CD4-positive, alpha-beta T cell (primary cell): ENCODE results near the gene C19orf25. TPM values are rescaled to one million over a fixed set of nuclear protein-coding genes. Genes with fewer than 3 reads are reported as not detected.
A peak's percentile ranks its signal among the peaks of the same experiment; 100 is the strongest.

Experiments used
- ATAC-seq: fragments of 200-7000 bp; cut with Tn5 transposase; one replicate; pipeline ENCODE4 v1.10.0; 2022; ENCODE audit warnings: mild to moderate bottlenecking; ENCODE audit not compliant: poor library complexity
- CTCF ChIA-PET: fragments of 350-600 bp; sonication (Branson Sonifier 250); formaldehyde crosslinking; loops from one replicate; lab custom pipeline; 2021; ENCODE audit warnings: antibody characterized with exemption, inconsistent platforms; lab: Charles Lee
- POLR2A ChIA-PET: fragments of 350-600 bp; sonication (Branson Sonifier 250); formaldehyde crosslinking; loops from one replicate; lab custom pipeline; 2021; ENCODE audit warnings: antibody characterized with exemption, inconsistent platforms; lab: Charles Lee
- DNase-seq, 14 experiments: peaks; one replicate each; pipeline ENCODE4 v3.0.0-alpha.2; 2013 to 2020; ENCODE audit warnings: mixed read lengths in 2 of 14
- H3K27ac ChIP-seq, 2 donors: one replicate each; pipeline versions ENCODE4 v1.5.1 to v1.7.0; 2013; ENCODE audit warnings: low read length in 2 of 2, low read depth in 1 of 2, mild to moderate bottlenecking in 1 of 2
- H3K27me3 ChIP-seq, 2 experiments: 1 replicate in 1 of 2; 2 replicates in 1 of 2; pipeline versions ENCODE4 v1.6.1 to v1.7.0; 2013; ENCODE audit warnings: low read length in 2 of 2, control low read depth in 1 of 2, mild to moderate bottlenecking in 1 of 2, moderate library complexity in 1 of 2; ENCODE audit not compliant: insufficient read depth in 2 of 2, control insufficient read depth in 1 of 2
- H3K36me3 ChIP-seq: one replicate; pipeline ENCODE4 v1.6.1; 2013; ENCODE audit warnings: low read length, control low read depth; ENCODE audit not compliant: insufficient read depth
- H3K4me1 ChIP-seq: one replicate; pipeline ENCODE4 v1.6.1; 2013; ENCODE audit warnings: low read length, control low read depth; ENCODE audit not compliant: insufficient read depth
- H3K4me3 ChIP-seq: one replicate; pipeline ENCODE4 v1.5.1; 2013; ENCODE audit warnings: mild to moderate bottlenecking, low read length, moderate library complexity
- H3K9me3 ChIP-seq, 2 experiments: 1 replicate in 1 of 2; 2 replicates in 1 of 2; pipeline versions ENCODE4 v1.6.1 to v1.7.0; 2013; ENCODE audit warnings: low read length in 2 of 2, mild to moderate bottlenecking in 2 of 2, control low read depth in 1 of 2, moderate library complexity in 1 of 2; ENCODE audit not compliant: control insufficient read depth in 1 of 2, insufficient read depth in 1 of 2
- H3K27ac Mint-ChIP-seq: one replicate; pipeline ENCODE4 v1.8.0; 2020; ENCODE audit warnings: mixed read lengths
- H3K27me3 Mint-ChIP-seq: one replicate; pipeline ENCODE4 v1.8.0; 2021; ENCODE audit warnings: mixed read lengths
- H3K36me3 Mint-ChIP-seq: one replicate; pipeline ENCODE4 v1.8.0; 2021; ENCODE audit warnings: low read depth, mixed read lengths
- H3K4me1 Mint-ChIP-seq: one replicate; pipeline ENCODE4 v1.8.0; 2021; ENCODE audit warnings: low read depth, mixed read lengths
- H3K4me3 Mint-ChIP-seq: one replicate; pipeline ENCODE4 v1.8.0; 2020; ENCODE audit warnings: mild to moderate bottlenecking, mixed read lengths
- H3K9me3 Mint-ChIP-seq: one replicate; pipeline ENCODE4 v1.8.0; 2020; ENCODE audit warnings: mixed read lengths
- CTCF ChIP-seq: fragments of 200-600 bp; IDR thresholded peaks from one replicate; pipeline ENCODE4 v1.8.0; 2022; ENCODE audit warnings: antibody characterized with exemption, mild to moderate bottlenecking
- intact Hi-C, 2 experiments: fragments of 100-400 bp; cut with DNase I in 1 of 2; cut with micrococcal nuclease in 1 of 2; formaldehyde crosslinking; loops; one replicate each; pipeline versions ENCODE4 v1.15.1 to v1.9.0; 2023 to 2025; cut with DNase I, micrococcal nuclease
- total RNA-seq, 174 experiments: library from RNA in 2 of 174; stranded (reverse) in 2 of 174; gene quantifications; one replicate each; pipeline ENCODE4 v1.2.3 and lab custom pipeline; 2021 to 2026

Gene C19orf25
- total RNA-seq, 2 experiments from 2014 or later: 14.9 to 15.8 TPM

- no peak overlapping the region for H3K27ac ChIP-seq
- H3K4me1 ChIP-seq: peaks cover 29% of the 10 kb centered on the region
- no peaks in the 10 kb centered on the region for H3K36me3 ChIP-seq
- H3K27me3 Mint-ChIP-seq: peaks cover 19% of the 10 kb centered on the region
- DNase-seq: no peak
- CTCF ChIA-PET: no interaction called here
- no peak for ATAC-seq
- no peak overlapping the region for H3K4me3 Mint-ChIP-seq
- H3K27ac Mint-ChIP-seq: no peak overlapping the region
- intact Hi-C loops: no loop called here
- H3K36me3 Mint-ChIP-seq: no peaks in the 10 kb centered on the region
- peaks cover 13% of the 10 kb centered on the region in 2 experiments for H3K27me3 ChIP-seq
- H3K4me3 ChIP-seq: no peak overlapping the region
- TF ChIP-seq CTCF: no peak
- H3K9me3 Mint-ChIP-seq: no peaks in the 10 kb centered on the region
- POLR2A ChIA-PET: no interaction called here
- H3K9me3 ChIP-seq: peaks cover 0 to 36% of the 10 kb centered on the region in 2 experiments
- H3K4me1 Mint-ChIP-seq: peaks cover 14% of the 10 kb centered on the region
Observed at GRCh38 chr19:1503925-1504773, 25.1 kb upstream of the C19orf25 start.

- peak; percentile 79 for TF ChIP-seq CTCF
- Histone ChIP-seq H3K36me3 (no peaks in the 10 kb centered on the region), H3K4me3 (no peak overlapping the region), H3K4me1 (peaks cover 25% of the 10 kb centered on the region), H3K27me3 (peaks cover 13% of the 10 kb centered on the region in 2 experiments), H3K9me3 (peaks cover 0 to 30% of the 10 kb centered on the region in 2 experiments), H3K27ac (no peak overlapping the region)
- H3K4me3 Mint-ChIP-seq: no peak overlapping the region
- no peak for ATAC-seq
- ChIA-PET POLR2A (interaction anchor here (0.8 kb wide), 1 partner anchor 9 kb away, joined by 3 read pairs; the partner anchor contains the start of gene ADAMTSL5), CTCF (no interaction called here)
- peak; percentile 39 to 79 (median 55) for DNase-seq
- peaks cover 14% of the 10 kb centered on the region for H3K4me1 Mint-ChIP-seq
- intact Hi-C loops: no loop called here
- peaks cover 19% of the 10 kb centered on the region for H3K27me3 Mint-ChIP-seq
- H3K36me3 Mint-ChIP-seq: no peaks in the 10 kb centered on the region
- no peaks in the 10 kb centered on the region for H3K9me3 Mint-ChIP-seq
- no peak overlapping the region for H3K27ac Mint-ChIP-seq
Observed at GRCh38 chr19:1503089-1503924, 24.3 kb upstream of the C19orf25 start.

- DNase-seq (no peak), ATAC-seq (no peak)
- Mint-ChIP-seq H3K27me3 (peaks cover 15% of the 10 kb centered on the region), H3K36me3 (no peaks in the 10 kb centered on the region), H3K27ac (no peak overlapping the region), H3K9me3 (no peaks in the 10 kb centered on the region), H3K4me3 (no peak overlapping the region), H3K4me1 (peaks cover 9% of the 10 kb centered on the region)
- peaks cover 19% of the 10 kb centered on the region for H3K4me1 ChIP-seq
- H3K9me3 ChIP-seq: peaks cover 0 to 30% of the 10 kb centered on the region in 2 experiments
- H3K27ac ChIP-seq: no peak overlapping the region
- intact Hi-C loops: no loop called here
- TF ChIP-seq CTCF: no peak
- H3K4me3 ChIP-seq: no peak overlapping the region
- POLR2A ChIA-PET: interaction anchor here (0.8 kb wide), 1 partner anchor 10 kb away, joined by 3 read pairs; the partner anchor contains the start of gene ADAMTSL5
- H3K27me3 ChIP-seq: peaks cover 13% of the 10 kb centered on the region in 2 experiments
- H3K36me3 ChIP-seq: no peaks in the 10 kb centered on the region
- CTCF ChIA-PET: no interaction called here
Observed at GRCh38 chr19:1502433-1503088, 23.5 kb upstream of the C19orf25 start.
